ENCODE data around the gene TRPV3.

The TRPV3 gene

DNA sequence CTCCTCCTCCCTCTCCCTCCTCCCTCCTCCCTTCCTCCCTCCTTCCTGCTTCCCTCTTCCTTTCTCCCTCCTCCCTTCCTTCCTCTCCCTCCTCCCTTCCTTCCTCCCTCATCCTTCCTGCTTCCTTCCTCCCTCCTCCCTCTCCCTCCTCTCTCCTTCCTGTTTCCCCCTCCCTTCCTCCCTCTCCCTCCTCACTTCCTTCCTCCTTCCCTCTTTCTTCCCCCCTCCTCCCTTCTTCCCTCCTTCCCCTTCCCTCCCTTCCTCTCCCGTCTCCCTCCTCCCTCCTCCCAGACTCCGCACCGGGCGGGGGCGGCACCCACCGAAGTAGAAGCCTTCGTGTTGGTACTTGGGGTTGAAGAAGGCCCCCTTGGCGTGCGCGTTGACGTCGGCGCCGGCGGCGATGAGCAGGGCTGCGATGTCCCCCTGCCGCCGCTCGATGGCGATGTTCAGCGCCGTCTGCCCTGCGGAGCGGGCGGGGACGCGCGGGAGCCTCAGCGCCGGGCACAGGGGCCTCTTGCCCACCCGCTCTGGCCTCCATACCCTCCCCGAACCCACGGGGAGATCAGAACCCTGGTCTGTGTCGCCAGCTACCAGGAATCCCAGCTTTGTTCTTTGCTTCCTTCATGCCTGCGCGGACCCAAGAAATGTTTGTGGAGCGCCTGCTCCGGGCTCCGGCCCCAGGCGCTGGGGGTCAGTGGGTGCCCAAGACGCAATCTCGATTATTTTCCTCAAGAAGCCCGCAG lies 22.2 kb downstream of the TRPV3 start (continued):
- TF ChIP-seq, protein P1, sequence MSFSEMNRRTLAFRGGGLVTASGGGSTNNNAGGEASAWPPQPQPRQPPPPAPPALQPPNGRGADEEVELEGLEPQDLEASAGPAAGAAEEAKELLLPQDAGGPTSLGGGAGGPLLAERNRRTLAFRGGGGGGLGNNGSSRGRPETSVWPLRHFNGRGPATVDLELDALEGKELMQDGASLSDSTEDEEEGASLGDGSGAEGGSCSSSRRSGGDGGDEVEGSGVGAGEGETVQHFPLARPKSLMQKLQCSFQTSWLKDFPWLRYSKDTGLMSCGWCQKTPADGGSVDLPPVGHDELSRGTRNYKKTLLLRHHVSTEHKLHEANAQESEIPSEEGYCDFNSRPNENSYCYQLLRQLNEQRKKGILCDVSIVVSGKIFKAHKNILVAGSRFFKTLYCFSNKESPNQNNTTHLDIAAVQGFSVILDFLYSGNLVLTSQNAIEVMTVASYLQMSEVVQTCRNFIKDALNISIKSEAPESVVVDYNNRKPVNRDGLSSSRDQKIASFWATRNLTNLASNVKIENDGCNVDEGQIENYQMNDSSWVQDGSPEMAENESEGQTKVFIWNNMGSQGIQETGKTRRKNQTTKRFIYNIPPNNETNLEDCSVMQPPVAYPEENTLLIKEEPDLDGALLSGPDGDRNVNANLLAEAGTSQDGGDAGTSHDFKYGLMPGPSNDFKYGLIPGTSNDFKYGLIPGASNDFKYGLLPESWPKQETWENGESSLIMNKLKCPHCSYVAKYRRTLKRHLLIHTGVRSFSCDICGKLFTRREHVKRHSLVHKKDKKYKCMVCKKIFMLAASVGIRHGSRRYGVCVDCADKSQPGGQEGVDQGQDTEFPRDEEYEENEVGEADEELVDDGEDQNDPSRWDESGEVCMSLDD (tag by site-specific recombination; IDR thresholded peaks at IDR 0.05): peak; percentile 74
- TF ChIP-seq, protein P2, sequence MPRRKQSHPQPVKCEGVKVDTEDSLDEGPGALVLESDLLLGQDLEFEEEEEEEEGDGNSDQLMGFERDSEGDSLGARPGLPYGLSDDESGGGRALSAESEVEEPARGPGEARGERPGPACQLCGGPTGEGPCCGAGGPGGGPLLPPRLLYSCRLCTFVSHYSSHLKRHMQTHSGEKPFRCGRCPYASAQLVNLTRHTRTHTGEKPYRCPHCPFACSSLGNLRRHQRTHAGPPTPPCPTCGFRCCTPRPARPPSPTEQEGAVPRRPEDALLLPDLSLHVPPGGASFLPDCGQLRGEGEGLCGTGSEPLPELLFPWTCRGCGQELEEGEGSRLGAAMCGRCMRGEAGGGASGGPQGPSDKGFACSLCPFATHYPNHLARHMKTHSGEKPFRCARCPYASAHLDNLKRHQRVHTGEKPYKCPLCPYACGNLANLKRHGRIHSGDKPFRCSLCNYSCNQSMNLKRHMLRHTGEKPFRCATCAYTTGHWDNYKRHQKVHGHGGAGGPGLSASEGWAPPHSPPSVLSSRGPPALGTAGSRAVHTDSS (tag by site-specific recombination; IDR thresholded peaks at IDR 0.05): peak; percentile 53
- TF ChIP-seq, protein P3, sequence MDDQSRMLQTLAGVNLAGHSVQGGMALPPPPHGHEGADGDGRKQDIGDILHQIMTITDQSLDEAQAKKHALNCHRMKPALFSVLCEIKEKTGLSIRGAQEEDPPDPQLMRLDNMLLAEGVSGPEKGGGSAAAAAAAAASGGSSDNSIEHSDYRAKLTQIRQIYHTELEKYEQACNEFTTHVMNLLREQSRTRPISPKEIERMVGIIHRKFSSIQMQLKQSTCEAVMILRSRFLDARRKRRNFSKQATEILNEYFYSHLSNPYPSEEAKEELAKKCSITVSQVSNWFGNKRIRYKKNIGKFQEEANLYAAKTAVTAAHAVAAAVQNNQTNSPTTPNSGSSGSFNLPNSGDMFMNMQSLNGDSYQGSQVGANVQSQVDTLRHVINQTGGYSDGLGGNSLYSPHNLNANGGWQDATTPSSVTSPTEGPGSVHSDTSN (CRISPR knock-in tag; IDR thresholded peaks at IDR 0.05): no peak
- peak; percentile 70 for TF ChIP-seq WT1 (tag by site-specific recombination; IDR thresholded peaks at IDR 0.05)
- TF ChIP-seq ZNF629 (tag by site-specific recombination; IDR thresholded peaks at IDR 0.05): 0 out of 2 replicates have a peak, but pooled peaks have one; percentile 30
- 0 out of 2 replicates have a peak, but pooled peaks have one; percentile 56 for TF ChIP-seq ZNF785 (tag by site-specific recombination; IDR thresholded peaks at IDR 0.05)
- no peak for TF ChIP-seq ZNF670 (tag by site-specific recombination; IDR thresholded peaks at IDR 0.05; ENCODE audit: low read depth)
- TF ChIP-seq ZNF335 (tag by site-specific recombination; conservative IDR thresholded peaks at IDR 0.05): peak; percentile 59
- TF ChIP-seq ZNF354C (tag by site-specific recombination; IDR thresholded peaks at IDR 0.05; ENCODE audit: borderline replicate concordance, low read depth): no peak
- no peak for TF ChIP-seq ZNF558 (tag by site-specific recombination; IDR thresholded peaks at IDR 0.05)
- TF ChIP-seq ZNF549 (tag by site-specific recombination; IDR thresholded peaks at IDR 0.05): no peak
- TF ChIP-seq, protein P4, sequence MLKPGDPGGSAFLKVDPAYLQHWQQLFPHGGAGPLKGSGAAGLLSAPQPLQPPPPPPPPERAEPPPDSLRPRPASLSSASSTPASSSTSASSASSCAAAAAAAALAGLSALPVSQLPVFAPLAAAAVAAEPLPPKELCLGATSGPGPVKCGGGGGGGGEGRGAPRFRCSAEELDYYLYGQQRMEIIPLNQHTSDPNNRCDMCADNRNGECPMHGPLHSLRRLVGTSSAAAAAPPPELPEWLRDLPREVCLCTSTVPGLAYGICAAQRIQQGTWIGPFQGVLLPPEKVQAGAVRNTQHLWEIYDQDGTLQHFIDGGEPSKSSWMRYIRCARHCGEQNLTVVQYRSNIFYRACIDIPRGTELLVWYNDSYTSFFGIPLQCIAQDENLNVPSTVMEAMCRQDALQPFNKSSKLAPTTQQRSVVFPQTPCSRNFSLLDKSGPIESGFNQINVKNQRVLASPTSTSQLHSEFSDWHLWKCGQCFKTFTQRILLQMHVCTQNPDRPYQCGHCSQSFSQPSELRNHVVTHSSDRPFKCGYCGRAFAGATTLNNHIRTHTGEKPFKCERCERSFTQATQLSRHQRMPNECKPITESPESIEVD (tag by site-specific recombination; IDR thresholded peaks at IDR 0.05): no peak
- TF ChIP-seq, protein P5, sequence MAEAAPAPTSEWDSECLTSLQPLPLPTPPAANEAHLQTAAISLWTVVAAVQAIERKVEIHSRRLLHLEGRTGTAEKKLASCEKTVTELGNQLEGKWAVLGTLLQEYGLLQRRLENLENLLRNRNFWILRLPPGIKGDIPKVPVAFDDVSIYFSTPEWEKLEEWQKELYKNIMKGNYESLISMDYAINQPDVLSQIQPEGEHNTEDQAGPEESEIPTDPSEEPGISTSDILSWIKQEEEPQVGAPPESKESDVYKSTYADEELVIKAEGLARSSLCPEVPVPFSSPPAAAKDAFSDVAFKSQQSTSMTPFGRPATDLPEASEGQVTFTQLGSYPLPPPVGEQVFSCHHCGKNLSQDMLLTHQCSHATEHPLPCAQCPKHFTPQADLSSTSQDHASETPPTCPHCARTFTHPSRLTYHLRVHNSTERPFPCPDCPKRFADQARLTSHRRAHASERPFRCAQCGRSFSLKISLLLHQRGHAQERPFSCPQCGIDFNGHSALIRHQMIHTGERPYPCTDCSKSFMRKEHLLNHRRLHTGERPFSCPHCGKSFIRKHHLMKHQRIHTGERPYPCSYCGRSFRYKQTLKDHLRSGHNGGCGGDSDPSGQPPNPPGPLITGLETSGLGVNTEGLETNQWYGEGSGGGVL (tag by site-specific recombination; IDR thresholded peaks at IDR 0.05): peak; percentile 93
- no peak for TF ChIP-seq ZNF423 (tag by site-specific recombination; IDR thresholded peaks at IDR 0.05)
- no peak for TF ChIP-seq ZNF155 (tag by site-specific recombination; IDR thresholded peaks at IDR 0.05)
- TF ChIP-seq, protein P6, sequence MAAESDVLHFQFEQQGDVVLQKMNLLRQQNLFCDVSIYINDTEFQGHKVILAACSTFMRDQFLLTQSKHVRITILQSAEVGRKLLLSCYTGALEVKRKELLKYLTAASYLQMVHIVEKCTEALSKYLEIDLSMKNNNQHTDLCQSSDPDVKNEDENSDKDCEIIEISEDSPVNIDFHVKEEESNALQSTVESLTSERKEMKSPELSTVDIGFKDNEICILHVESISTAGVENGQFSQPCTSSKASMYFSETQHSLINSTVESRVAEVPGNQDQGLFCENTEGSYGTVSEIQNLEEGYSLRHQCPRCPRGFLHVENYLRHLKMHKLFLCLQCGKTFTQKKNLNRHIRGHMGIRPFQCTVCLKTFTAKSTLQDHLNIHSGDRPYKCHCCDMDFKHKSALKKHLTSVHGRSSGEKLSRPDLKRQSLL (tag by site-specific recombination; IDR thresholded peaks at IDR 0.05): no peak
- peak; percentile 43; the same call in 1 of the 2 replicates for TF ChIP-seq GLIS2 (tag by site-specific recombination; IDR thresholded peaks at IDR 0.05)
- TF ChIP-seq KLF8 (tag by site-specific recombination; IDR thresholded peaks at IDR 0.05): peak; percentile 35; the same call in 1 of the 2 replicates
- no peak for TF ChIP-seq MZF1 (tag by site-specific recombination; IDR thresholded peaks at IDR 0.05; ENCODE audit: borderline replicate concordance)
- TF ChIP-seq, protein P7, sequence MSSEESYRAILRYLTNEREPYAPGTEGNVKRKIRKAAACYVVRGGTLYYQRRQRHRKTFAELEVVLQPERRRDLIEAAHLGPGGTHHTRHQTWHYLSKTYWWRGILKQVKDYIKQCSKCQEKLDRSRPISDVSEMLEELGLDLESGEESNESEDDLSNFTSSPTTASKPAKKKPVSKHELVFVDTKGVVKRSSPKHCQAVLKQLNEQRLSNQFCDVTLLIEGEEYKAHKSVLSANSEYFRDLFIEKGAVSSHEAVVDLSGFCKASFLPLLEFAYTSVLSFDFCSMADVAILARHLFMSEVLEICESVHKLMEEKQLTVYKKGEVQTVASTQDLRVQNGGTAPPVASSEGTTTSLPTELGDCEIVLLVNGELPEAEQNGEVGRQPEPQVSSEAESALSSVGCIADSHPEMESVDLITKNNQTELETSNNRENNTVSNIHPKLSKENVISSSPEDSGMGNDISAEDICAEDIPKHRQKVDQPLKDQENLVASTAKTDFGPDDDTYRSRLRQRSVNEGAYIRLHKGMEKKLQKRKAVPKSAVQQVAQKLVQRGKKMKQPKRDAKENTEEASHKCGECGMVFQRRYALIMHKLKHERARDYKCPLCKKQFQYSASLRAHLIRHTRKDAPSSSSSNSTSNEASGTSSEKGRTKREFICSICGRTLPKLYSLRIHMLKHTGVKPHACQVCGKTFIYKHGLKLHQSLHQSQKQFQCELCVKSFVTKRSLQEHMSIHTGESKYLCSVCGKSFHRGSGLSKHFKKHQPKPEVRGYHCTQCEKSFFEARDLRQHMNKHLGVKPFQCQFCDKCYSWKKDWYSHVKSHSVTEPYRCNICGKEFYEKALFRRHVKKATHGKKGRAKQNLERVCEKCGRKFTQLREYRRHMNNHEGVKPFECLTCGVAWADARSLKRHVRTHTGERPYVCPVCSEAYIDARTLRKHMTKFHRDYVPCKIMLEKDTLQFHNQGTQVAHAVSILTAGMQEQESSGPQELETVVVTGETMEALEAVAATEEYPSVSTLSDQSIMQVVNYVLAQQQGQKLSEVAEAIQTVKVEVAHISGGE (tag by site-specific recombination; conservative IDR thresholded peaks at IDR 0.05; ENCODE audit: low read depth): peak; percentile 45
- no peak for TF ChIP-seq SCRT2 (tag by site-specific recombination; IDR thresholded peaks at IDR 0.05)
- no peak for TF ChIP-seq SP7 (tag by site-specific recombination; IDR thresholded peaks at IDR 0.05)
- TF ChIP-seq ZNF366 (tag by site-specific recombination; conservative IDR thresholded peaks at IDR 0.05): peak; percentile 95
- no peak for TF ChIP-seq ZNF837 (tag by site-specific recombination; IDR thresholded peaks at IDR 0.05)

All from HEK293 (cell line).